HepG2 (cell line): ENCODE results near the gene CCDC14. TPM values are rescaled to one million over a fixed set of nuclear protein-coding genes. Genes with fewer than 3 reads are reported as not detected.

Experiments used
- AHDC1 ChIP-seq: sonication (generic); formaldehyde crosslinking; IDR thresholded peaks from 2 replicates; pipeline ENCODE4 v1.5.1; 2020; ENCODE audit warnings: mild to moderate bottlenecking, missing genetic modification reagents, borderline replicate concordance
- ATF5 ChIP-seq: sonication (generic); formaldehyde crosslinking; IDR thresholded peaks from 2 replicates; pipeline ENCODE4 v1.4.0; 2020; ENCODE audit warnings: mild to moderate bottlenecking, low read depth, missing genetic modification reagents
- FOXK1 ChIP-seq: sonication (generic); formaldehyde crosslinking; IDR thresholded peaks from 2 replicates; pipeline ENCODE4 v1.4.0; 2020; ENCODE audit warnings: low read depth, missing genetic modification reagents, borderline replicate concordance
- KAT8 ChIP-seq: IDR thresholded peaks from 2 replicates; pipeline ENCODE4 v1.6.1; 2016; ENCODE audit warnings: missing genetic modification reagents, missing compliant biosample characterization
- NFAT5 ChIP-seq: sonication (generic); formaldehyde crosslinking; IDR thresholded peaks from 2 replicates; pipeline ENCODE4 v1.4.0; 2020; ENCODE audit warnings: missing genetic modification reagents
- SRSF4 ChIP-seq: fragments of 200-400 bp; formaldehyde crosslinking; IDR thresholded peaks from one replicate; pipeline ENCODE4 v1.6.1; 2018; ENCODE audit warnings: mild to moderate bottlenecking, low read depth, low read length, moderate library complexity; ENCODE audit not compliant: poor library complexity, severe bottlenecking
- XBP1 ChIP-seq: sonication (generic); formaldehyde crosslinking; IDR thresholded peaks from 2 replicates; pipeline ENCODE4 v1.5.0; 2020; ENCODE audit warnings: missing genetic modification reagents
- ZFP36 ChIP-seq: fragments of 150-350 bp; IDR thresholded peaks from 2 replicates; pipeline ENCODE4 v1.6.1; 2018; ENCODE audit warnings: borderline replicate concordance, low read length, low read depth; ENCODE audit not compliant: partially characterized antibody
- ZNF317 ChIP-seq: sonication (generic); formaldehyde crosslinking; IDR thresholded peaks from 2 replicates; pipeline ENCODE4 v1.5.0; 2020; ENCODE audit warnings: mild to moderate bottlenecking, missing genetic modification reagents
- ZNF558 ChIP-seq: sonication (generic); formaldehyde crosslinking; IDR thresholded peaks from 2 replicates; pipeline ENCODE4 v1.9.0; 2022; ENCODE audit warnings: mild to moderate bottlenecking, missing genetic modification reagents, borderline replicate concordance
- ZNF766 ChIP-seq: sonication (generic); formaldehyde crosslinking; IDR thresholded peaks from 2 replicates; pipeline ENCODE4 v1.5.0; 2020; ENCODE audit warnings: missing genetic modification reagents, borderline replicate concordance
- polyA plus RNA-seq, 8 experiments: library from polyadenylated mRNA; depleted of rRNA in 3 of 8; stranded (reverse) in 7 of 8; unstranded in 1 of 8; fragments of >200 nt; fragmentation: Illumina TruSeq in 4 of 8; extraction: Trizol in 4 of 8; gene quantifications; 2 replicates each; pipeline versions ENCODE4 v1.2.1 to v1.2.3, GENCODE V29; 2011 to 2016; ENCODE audit warnings: low read depth in 4 of 8, missing spikeins in 1 of 8, mixed read lengths in 1 of 8; ENCODE audit not compliant: insufficient read depth in 1 of 8
- total RNA-seq, 5 experiments: library from RNA; depleted of rRNA; stranded (reverse); fragments of >200 nt; fragmentation: Illumina TruSeq; extraction: Trizol; gene quantifications; 2 replicates each; pipeline ENCODE4 v1.2.3, GENCODE V29; 2016; ENCODE audit warnings: low read depth in 1 of 5
- TF ChIP-seq, protein P1 (sequence below): sonication (generic); formaldehyde crosslinking; IDR thresholded peaks from 2 replicates; pipeline ENCODE4 v1.4.0; 2020; ENCODE audit warnings: missing genetic modification reagents, borderline replicate concordance

Gene CCDC14
- total and polyA plus RNA-seq, 2 of the 13 experiments (the other 11 are each of a cell fraction or from before 2014, with no cell fraction given), result 48.7 to 49.0 TPM

DNA sequence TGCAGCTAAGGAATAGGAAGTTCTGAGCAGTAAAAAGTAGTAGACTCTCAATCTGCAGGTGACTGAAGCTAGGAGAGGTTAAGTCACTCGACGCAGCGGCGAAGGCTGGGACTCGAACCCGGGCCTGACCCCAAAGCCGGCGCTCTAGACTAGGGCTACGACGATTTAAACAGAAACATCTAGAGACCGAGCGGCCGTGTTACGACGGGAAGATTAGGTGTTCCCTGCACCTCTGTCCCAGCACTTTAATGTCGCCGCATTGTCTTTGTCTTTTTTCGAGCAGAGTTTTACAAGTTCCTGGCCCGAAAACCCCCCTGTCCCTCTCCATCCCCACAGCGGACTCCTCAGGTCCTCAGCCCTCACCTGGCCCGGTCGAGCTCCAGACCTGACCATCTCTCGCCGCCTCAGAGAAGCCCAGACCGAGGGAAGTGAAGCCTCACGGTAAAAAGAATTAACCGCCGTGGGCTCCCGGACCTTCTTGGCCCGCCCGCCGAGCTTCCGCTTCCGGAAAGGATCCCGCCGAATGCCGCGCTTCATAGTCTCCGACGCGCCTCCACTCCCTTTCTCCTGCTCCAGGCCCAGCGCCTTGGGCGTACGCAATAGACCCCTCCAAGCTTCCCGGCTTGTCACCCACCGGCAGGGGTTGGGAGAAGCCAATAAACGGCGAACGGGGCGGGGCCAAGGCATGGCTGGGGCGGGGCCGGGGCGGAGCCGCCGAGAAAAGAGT is at the start of gene CCDC14 (continued):
- TF ChIP-seq ATF5, result no peak
- no peak for TF ChIP-seq XBP1
- no peak for TF ChIP-seq AHDC1 (CRISPR knock-in tag)
- no peak; the same call in 1 of the 2 replicates for TF ChIP-seq ZNF558 (CRISPR knock-in tag)
- no peak; the same call in 1 of the 2 replicates for TF ChIP-seq ZNF317 (CRISPR knock-in tag)
- TF ChIP-seq FOXK1 (CRISPR knock-in tag), result no peak
- TF ChIP-seq NFAT5 (CRISPR knock-in tag), result no peak
- TF ChIP-seq SRSF4, result no peak
- no peak for TF ChIP-seq ZNF766 (CRISPR knock-in tag)
- TF ChIP-seq ZFP36, result no peak
- TF ChIP-seq, protein P1, sequence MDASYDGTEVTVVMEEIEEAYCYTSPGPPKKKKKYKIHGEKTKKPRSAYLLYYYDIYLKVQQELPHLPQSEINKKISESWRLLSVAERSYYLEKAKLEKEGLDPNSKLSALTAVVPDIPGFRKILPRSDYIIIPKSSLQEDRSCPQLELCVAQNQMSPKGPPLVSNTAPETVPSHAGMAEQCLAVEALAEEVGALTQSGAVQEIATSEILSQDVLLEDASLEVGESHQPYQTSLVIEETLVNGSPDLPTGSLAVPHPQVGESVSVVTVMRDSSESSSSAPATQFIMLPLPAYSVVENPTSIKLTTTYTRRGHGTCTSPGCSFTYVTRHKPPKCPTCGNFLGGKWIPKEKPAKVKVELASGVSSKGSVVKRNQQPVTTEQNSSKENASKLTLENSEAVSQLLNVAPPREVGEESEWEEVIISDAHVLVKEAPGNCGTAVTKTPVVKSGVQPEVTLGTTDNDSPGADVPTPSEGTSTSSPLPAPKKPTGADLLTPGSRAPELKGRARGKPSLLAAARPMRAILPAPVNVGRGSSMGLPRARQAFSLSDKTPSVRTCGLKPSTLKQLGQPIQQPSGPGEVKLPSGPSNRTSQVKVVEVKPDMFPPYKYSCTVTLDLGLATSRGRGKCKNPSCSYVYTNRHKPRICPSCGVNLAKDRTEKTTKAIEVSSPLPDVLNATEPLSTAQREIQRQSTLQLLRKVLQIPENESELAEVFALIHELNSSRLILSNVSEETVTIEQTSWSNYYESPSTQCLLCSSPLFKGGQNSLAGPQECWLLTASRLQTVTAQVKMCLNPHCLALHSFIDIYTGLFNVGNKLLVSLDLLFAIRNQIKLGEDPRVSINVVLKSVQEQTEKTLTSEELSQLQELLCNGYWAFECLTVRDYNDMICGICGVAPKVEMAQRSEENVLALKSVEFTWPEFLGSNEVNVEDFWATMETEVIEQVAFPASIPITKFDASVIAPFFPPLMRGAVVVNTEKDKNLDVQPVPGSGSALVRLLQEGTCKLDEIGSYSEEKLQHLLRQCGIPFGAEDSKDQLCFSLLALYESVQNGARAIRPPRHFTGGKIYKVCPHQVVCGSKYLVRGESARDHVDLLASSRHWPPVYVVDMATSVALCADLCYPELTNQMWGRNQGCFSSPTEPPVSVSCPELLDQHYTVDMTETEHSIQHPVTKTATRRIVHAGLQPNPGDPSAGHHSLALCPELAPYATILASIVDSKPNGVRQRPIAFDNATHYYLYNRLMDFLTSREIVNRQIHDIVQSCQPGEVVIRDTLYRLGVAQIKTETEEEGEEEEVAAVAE (CRISPR knock-in tag), result no peak
- TF ChIP-seq KAT8 (CRISPR knock-in tag), result peak; percentile 88
